ENCODE results near the gene ARHGEF25.
"Not testable (repeated sequence)": the region's sequence is repeated elsewhere in the genome, so short reads cannot be mapped to it uniquely, and the experiment has no call there.

The ARHGEF25 gene

GRCh38 chr12:57586128-57586527 lies 25.1 kb upstream of the ARHGEF25 start:
- peaks cover 7% of the 10 kb centered on the region; the same call in 1 of the 2 replicates for H3K36me3 ChIP-seq (ENCODE audit: control insufficient read depth, insufficient read depth, low read length)
- H3K9ac ChIP-seq (ENCODE audit: low read length), result no peak overlapping the region
- no peaks in the 10 kb centered on the region for H3K9me3 ChIP-seq (ENCODE audit: control insufficient read depth, insufficient read depth, low read depth, low read length)
- H3K27me3 ChIP-seq (ENCODE audit: control insufficient read depth, insufficient read depth, low read length), result peaks cover 16% of the 10 kb centered on the region; the same call in 1 of the 2 replicates
- no peak overlapping the region for H3K4me3 ChIP-seq (ENCODE audit: low read depth, low read length)
- peaks cover 5% of the 10 kb centered on the region for H3K4me1 ChIP-seq (ENCODE audit: control insufficient read depth, insufficient read depth, low read length)
- H3K27ac ChIP-seq (ENCODE audit: low read depth, low read length), result no peak overlapping the region

DNA sequence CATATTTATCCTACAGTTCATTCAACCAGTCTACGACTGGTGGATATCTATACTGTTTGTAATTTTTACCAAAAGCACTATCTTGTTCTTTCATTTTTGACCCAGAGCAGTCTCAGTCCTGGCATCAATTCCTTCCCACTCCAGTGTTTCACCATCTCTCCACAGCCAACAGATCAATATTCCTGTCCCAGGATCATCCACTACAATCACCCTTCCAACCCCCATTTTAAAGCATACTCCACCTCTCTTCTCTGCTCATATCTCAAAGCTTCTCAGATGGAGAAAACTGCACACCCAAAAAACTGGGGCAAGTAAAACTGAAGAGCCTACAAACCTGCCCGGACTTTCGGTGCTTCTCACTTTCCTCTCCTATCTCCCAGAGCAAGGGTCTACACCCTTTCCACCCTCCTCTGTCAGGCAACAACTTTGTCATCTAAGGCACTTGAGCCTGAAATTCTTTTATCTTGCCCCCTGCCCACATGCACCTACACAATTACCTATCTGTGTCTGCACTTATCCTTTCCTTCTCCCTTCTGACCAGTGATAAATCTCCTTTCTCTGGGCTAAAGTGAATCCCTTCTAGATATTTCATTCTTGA lies 24.3 kb upstream of the ARHGEF25 start:
- peaks cover 16% of the 10 kb centered on the region; the same call in 1 of the 2 replicates for H3K27me3 ChIP-seq (ENCODE audit: control insufficient read depth, insufficient read depth, low read length)
- H3K9me3 ChIP-seq (ENCODE audit: control insufficient read depth, insufficient read depth, low read depth, low read length), result no peaks in the 10 kb centered on the region
- H3K4me3 ChIP-seq (ENCODE audit: low read depth, low read length), result no peak overlapping the region
- peaks cover 6% of the 10 kb centered on the region for H3K4me1 ChIP-seq (ENCODE audit: control insufficient read depth, insufficient read depth, low read length)
- no peaks in the 10 kb centered on the region; the same call in 1 of the 2 replicates for H3K36me3 ChIP-seq (ENCODE audit: control insufficient read depth, insufficient read depth, low read length)
- no peak overlapping the region for H3K9ac ChIP-seq (ENCODE audit: low read length)
- no peak overlapping the region for H3K27ac ChIP-seq (ENCODE audit: low read depth, low read length)

- H3K4me1 ChIP-seq (ENCODE audit: control insufficient read depth, insufficient read depth, low read length); H3K4me3 ChIP-seq (ENCODE audit: low read depth, low read length); H3K27ac ChIP-seq (ENCODE audit: low read depth, low read length); H3K9me3 ChIP-seq (ENCODE audit: control insufficient read depth, insufficient read depth, low read depth, low read length); H3K36me3 ChIP-seq (ENCODE audit: control insufficient read depth, insufficient read depth, low read length); H3K9ac ChIP-seq (ENCODE audit: low read length): not testable (repeated sequence)
- peaks cover 15% of the 10 kb centered on the region; the same call in 1 of the 2 replicates for H3K27me3 ChIP-seq (ENCODE audit: control insufficient read depth, insufficient read depth, low read length)
Measured at GRCh38 chr12:57588951-57589610, 22.2 kb upstream of the ARHGEF25 start.

GRCh38 chr12:57590479-57590863 lies 20.8 kb upstream of the ARHGEF25 start:
- H3K9ac ChIP-seq (ENCODE audit: low read length), result peak overlapping the region; percentile 49
- peaks cover 13% of the 10 kb centered on the region; the same call in 1 of the 2 replicates for H3K36me3 ChIP-seq (ENCODE audit: control insufficient read depth, insufficient read depth, low read length)
- peak overlapping the region; percentile 91 for H3K4me3 ChIP-seq (ENCODE audit: low read depth, low read length)
- H3K27ac ChIP-seq (ENCODE audit: low read depth, low read length), result peak overlapping the region; percentile 38; the same call in 1 of the 2 replicates
- peaks cover 10% of the 10 kb centered on the region; the same call in 1 of the 2 replicates for H3K27me3 ChIP-seq (ENCODE audit: control insufficient read depth, insufficient read depth, low read length)
- no peaks in the 10 kb centered on the region for H3K9me3 ChIP-seq (ENCODE audit: control insufficient read depth, insufficient read depth, low read depth, low read length)
- peaks cover 10% of the 10 kb centered on the region for H3K4me1 ChIP-seq (ENCODE audit: control insufficient read depth, insufficient read depth, low read length)

DNA sequence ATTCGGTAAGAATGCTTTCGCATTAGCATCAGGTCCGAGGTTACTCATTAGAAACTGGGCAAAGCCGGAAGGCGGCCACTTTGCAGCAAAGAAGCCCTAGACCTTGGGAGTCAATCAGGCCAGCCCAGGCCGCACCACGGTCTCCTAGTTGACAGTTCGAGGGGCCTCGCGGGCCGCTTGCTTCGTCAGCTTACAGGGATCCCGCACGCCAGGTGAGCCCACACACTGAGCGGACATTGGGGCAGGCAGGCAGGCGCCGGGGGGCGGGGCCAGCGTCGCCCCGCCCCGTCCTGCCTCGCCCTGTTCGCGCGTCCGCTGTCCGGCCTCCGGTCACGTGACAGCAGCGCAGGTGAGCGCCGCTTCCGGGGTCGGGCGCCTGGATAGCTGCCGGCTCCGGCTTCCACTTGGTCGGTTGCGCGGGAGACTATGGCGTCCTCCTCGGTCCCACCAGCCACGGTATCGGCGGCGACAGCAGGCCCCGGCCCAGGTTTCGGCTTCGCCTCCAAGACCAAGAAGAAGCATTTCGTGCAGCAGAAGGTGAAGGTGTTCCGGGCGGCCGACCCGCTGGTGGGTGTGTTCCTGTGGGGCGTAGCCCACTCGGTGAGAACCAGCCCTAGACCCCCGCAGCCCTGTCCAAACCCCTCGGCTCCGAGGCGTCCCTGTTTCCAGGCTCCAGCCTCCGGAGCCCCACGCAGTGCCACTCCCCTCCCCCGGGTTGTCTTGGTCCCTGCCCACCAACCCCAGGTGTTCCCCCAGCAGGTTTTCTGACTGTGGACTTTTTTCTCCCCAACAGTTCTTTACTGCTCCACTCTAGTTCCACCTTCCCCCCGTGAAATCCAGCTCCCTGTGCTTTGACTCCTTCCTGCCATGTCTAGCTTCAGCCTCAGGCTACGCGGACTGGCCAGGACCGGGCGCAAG lies 20.1 kb upstream of the ARHGEF25 start, which contains the start of gene PIP4K2C:
TSS of gene PIP4K2C (plus strand) at position 329 of the 918 bp plus-strand sequence. CDS start at position 427, 98 bp downstream.
- Histone ChIP-seq H3K9me3 (ENCODE audit: control insufficient read depth, insufficient read depth, low read depth, low read length) (no peaks in the 10 kb centered on the region), H3K27me3 (ENCODE audit: control insufficient read depth, insufficient read depth, low read length) (peaks cover 10% of the 10 kb centered on the region; the same call in 1 of the 2 replicates), H3K36me3 (ENCODE audit: control insufficient read depth, insufficient read depth, low read length) (peaks cover 18% of the 10 kb centered on the region), H3K4me1 (ENCODE audit: control insufficient read depth, insufficient read depth, low read length) (peaks cover 10% of the 10 kb centered on the region), H3K4me3 (ENCODE audit: low read depth, low read length) (peak within 1 kb of the TSS; percentile 91), H3K9ac (ENCODE audit: low read length) (peak within 1 kb of the TSS; percentile 77), H3K27ac (ENCODE audit: low read depth, low read length) (peak within 1 kb of the TSS; percentile 38; the same call in 1 of the 2 replicates)

GRCh38 chr12:57591782-57592325 lies 19.4 kb upstream of the ARHGEF25 start:
- Histone ChIP-seq H3K27ac (ENCODE audit: low read depth, low read length) (no peak overlapping the region), H3K36me3 (ENCODE audit: control insufficient read depth, insufficient read depth, low read length) (peaks cover 22% of the 10 kb centered on the region), H3K27me3 (ENCODE audit: control insufficient read depth, insufficient read depth, low read length) (peaks cover 10% of the 10 kb centered on the region; the same call in 1 of the 2 replicates), H3K9me3 (ENCODE audit: control insufficient read depth, insufficient read depth, low read depth, low read length) (no peaks in the 10 kb centered on the region), H3K9ac (ENCODE audit: low read length) (peak overlapping the region; percentile 77), H3K4me3 (ENCODE audit: low read depth, low read length) (peak overlapping the region; percentile 91), H3K4me1 (ENCODE audit: control insufficient read depth, insufficient read depth, low read length) (peaks cover 10% of the 10 kb centered on the region)

DNA sequence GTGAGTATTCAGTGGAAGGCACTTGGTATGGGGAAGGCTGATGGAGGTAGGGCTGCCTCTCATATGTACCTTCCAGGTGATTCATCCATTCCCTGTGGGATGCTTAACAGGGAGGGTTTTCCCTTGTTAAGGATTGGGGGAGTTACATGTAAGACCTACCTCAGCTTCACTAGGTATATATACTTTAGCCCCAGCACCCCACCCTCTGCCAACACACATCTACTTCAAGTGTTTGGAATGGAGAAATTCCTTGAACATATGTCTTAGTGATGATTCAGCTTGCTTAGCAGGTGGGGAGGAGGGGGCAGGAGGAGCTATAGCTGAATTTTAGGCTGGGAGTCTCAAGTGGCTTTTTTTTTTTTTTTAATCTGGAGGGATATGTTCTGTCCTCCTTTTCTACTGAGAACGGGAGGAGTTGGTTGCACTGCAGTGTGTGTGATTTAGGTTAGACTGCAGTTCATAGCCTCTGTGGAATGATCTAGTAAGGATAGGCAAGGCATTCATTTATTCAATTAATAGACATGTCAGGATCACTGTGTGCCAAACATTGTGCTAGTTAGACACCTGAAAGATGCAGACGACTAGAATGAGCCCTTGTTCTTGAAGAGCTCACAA lies 18.6 kb upstream of the ARHGEF25 start:
- peaks cover 8% of the 10 kb centered on the region; the same call in 1 of the 2 replicates for H3K27me3 ChIP-seq (ENCODE audit: control insufficient read depth, insufficient read depth, low read length)
- H3K4me1 ChIP-seq (ENCODE audit: control insufficient read depth, insufficient read depth, low read length), result peaks cover 10% of the 10 kb centered on the region
- no peaks in the 10 kb centered on the region for H3K9me3 ChIP-seq (ENCODE audit: control insufficient read depth, insufficient read depth, low read depth, low read length)
- no peak overlapping the region for H3K27ac ChIP-seq (ENCODE audit: low read depth, low read length)
- H3K4me3 ChIP-seq (ENCODE audit: low read depth, low read length), result peak overlapping the region; percentile 91; the same call in 1 of the 2 replicates
- peaks cover 28% of the 10 kb centered on the region for H3K36me3 ChIP-seq (ENCODE audit: control insufficient read depth, insufficient read depth, low read length)
- no peak overlapping the region for H3K9ac ChIP-seq (ENCODE audit: low read length)

DNA sequence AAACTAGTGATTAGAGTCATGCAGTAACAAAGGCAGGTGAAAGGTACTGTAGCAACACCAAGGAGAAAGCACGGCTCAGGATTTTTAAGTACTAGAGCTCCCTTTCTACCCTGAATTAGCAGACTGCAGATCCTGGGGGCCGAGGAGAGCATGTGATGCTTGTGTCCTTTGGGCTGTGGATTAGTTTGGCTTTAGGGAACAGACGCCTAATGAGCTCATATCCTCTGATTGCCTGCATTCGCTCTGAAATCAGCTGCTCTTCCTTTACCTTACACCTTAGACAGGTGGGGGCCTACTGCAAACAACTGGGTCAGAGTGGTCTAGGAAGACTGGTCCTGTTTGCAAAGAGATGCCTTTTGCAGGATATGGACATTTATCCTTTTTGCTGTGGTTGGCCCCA lies 18.0 kb upstream of the ARHGEF25 start:
- no peak overlapping the region for H3K9ac ChIP-seq (ENCODE audit: low read length)
- peaks cover 31% of the 10 kb centered on the region for H3K36me3 ChIP-seq (ENCODE audit: control insufficient read depth, insufficient read depth, low read length)
- peaks cover 10% of the 10 kb centered on the region for H3K4me1 ChIP-seq (ENCODE audit: control insufficient read depth, insufficient read depth, low read length)
- H3K27me3 ChIP-seq (ENCODE audit: control insufficient read depth, insufficient read depth, low read length), result peaks cover 3% of the 10 kb centered on the region; the same call in 1 of the 2 replicates
- no peaks in the 10 kb centered on the region for H3K9me3 ChIP-seq (ENCODE audit: control insufficient read depth, insufficient read depth, low read depth, low read length)
- H3K27ac ChIP-seq (ENCODE audit: low read depth, low read length), result no peak overlapping the region
- H3K4me3 ChIP-seq (ENCODE audit: low read depth, low read length), result 0 out of 2 replicates have a peak overlapping the region, but pooled peaks have one; percentile 3

DNA sequence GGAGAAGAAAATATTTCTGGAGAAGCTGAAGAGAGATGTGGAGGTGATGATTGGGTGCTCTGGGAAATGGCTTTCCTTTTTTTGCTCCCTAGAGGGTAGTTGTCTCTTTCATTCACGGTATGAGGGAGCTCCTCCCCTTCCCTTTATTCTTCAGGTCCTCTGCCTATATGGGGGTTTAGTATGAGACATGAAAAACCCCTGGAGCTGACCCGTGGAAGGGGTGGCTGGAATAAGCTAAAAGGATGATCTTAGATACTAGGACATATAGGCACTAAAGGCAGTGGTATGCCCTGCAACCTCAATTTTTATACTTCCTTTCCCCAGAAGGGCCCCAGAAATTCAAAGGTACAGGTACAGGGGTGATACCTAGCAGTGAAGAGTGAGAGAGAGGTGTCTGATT lies 10.8 kb upstream of the ARHGEF25 start:
- Histone ChIP-seq H3K4me1 (ENCODE audit: control insufficient read depth, insufficient read depth, low read length) (peaks cover 8% of the 10 kb centered on the region), H3K36me3 (ENCODE audit: control insufficient read depth, insufficient read depth, low read length) (peaks cover 56% of the 10 kb centered on the region), H3K27ac (ENCODE audit: low read depth, low read length) (no peak overlapping the region), H3K9me3 (ENCODE audit: control insufficient read depth, insufficient read depth, low read depth, low read length) (no peaks in the 10 kb centered on the region), H3K9ac (ENCODE audit: low read length) (no peak overlapping the region), H3K4me3 (ENCODE audit: low read depth, low read length) (no peak overlapping the region), H3K27me3 (ENCODE audit: control insufficient read depth, insufficient read depth, low read length) (no peaks in the 10 kb centered on the region)

- Histone ChIP-seq H3K27me3 (ENCODE audit: control insufficient read depth, insufficient read depth, low read length) (no peaks in the 10 kb centered on the region), H3K36me3 (ENCODE audit: control insufficient read depth, insufficient read depth, low read length) (peaks cover 43% of the 10 kb centered on the region), H3K27ac (ENCODE audit: low read depth, low read length) (no peak overlapping the region)
Measured at GRCh38 chr12:57602544-57602943, 8.7 kb upstream of the ARHGEF25 start.

More at GRCh38 chr12:57602544-57602943, 8.7 kb upstream of the ARHGEF25 start:
- no peak overlapping the region for H3K4me3 ChIP-seq (ENCODE audit: low read depth, low read length)
- peaks cover 12% of the 10 kb centered on the region for H3K4me1 ChIP-seq (ENCODE audit: control insufficient read depth, insufficient read depth, low read length)
- H3K9me3 ChIP-seq (ENCODE audit: control insufficient read depth, insufficient read depth, low read depth, low read length), result no peaks in the 10 kb centered on the region
- no peak overlapping the region for H3K9ac ChIP-seq (ENCODE audit: low read length)
